Heart left ventricle (tissue), 16 donors: ENCODE results near the gene NKAIN2. TPM values are rescaled to one million over a fixed set of nuclear protein-coding genes. Genes with fewer than 3 reads are reported as not detected.

Experiments used
- ATAC-seq, 4 donors: fragments of 200-7000 bp; cut with Tn5 transposase; one replicate each; pipeline ENCODE4 v1.9.1; 2020 to 2022; ENCODE audit warnings: moderate library complexity in 4 of 4, mild to moderate bottlenecking in 3 of 4, moderate number of reproducible peaks in 1 of 4
- DNase-seq, 5 donors: peaks; one replicate each; pipeline ENCODE4 v3.0.0-alpha.2; 2020
- H3K27ac ChIP-seq, 12 donors: fragments of 200-600 bp; sonication (generic) in 4 of 12; one replicate each; pipeline versions ENCODE4 v1.5.0 to v1.8.0; 2016 to 2022; ENCODE audit warnings: mild to moderate bottlenecking in 2 of 12
- H3K27me3 ChIP-seq, 9 donors: fragments of 200-600 bp; sonication (generic) in 2 of 9; one replicate each; pipeline versions ENCODE4 v1.5.1 to v1.8.0; 2016 to 2022; ENCODE audit warnings: mild to moderate bottlenecking in 3 of 9
- H3K36me3 ChIP-seq, 9 donors: fragments of 200-600 bp; sonication (generic) in 2 of 9; one replicate each; pipeline versions ENCODE4 v1.5.0 to v1.8.0; 2018 to 2022; ENCODE audit warnings: mild to moderate bottlenecking in 2 of 9
- H3K4me1 ChIP-seq, 12 donors: fragments of 200-600 bp; sonication (generic) in 4 of 12; one replicate each; pipeline versions ENCODE4 v1.5.0 to v1.8.0; 2016 to 2022; ENCODE audit warnings: mild to moderate bottlenecking in 3 of 12
- H3K4me3 ChIP-seq, 12 donors: fragments of 200-600 bp; sonication (generic) in 4 of 12; one replicate each; pipeline versions ENCODE4 v1.5.0 to v1.8.0; 2017 to 2022; ENCODE audit warnings: mild to moderate bottlenecking in 9 of 12, moderate library complexity in 4 of 12
- H3K9me3 ChIP-seq, 12 donors: fragments of 200-600 bp; sonication (generic) in 4 of 12; one replicate each; pipeline versions ENCODE4 v1.5.0 to v1.8.0; 2016 to 2022; ENCODE audit warnings: mild to moderate bottlenecking in 1 of 12
- POLR2A ChIP-seq, 2 donors: fragments of 450-650 bp; IDR thresholded peaks; one replicate each; pipeline ENCODE4 v1.6.1; 2017; ENCODE audit warnings: antibody characterized with exemption in 2 of 2, mild to moderate bottlenecking in 2 of 2, moderate library complexity in 2 of 2
- WGBS, 4 donors: extraction: QIAGEN DNeasy Blood & Tissue Kit in 2 of 4; methylation state at CpG; one replicate each; pipeline versions ENCODE4 v1.1.5 to v1.1.7; 2013 to 2018; 5-methylcytosine and 5-hydroxymethylcytosine counted together
- intact Hi-C, 10 donors: fragments of 100-400 bp; cut with DNase I; formaldehyde crosslinking; loops; one replicate each; pipeline versions ENCODE4 v1.11.1 to v1.14.2; 2022
- polyA plus RNA-seq, 2 donors: library from polyadenylated mRNA; stranded (reverse); fragments of 200-250 nt; gene quantifications; one replicate each; pipeline ENCODE4 v1.2.3, GENCODE V29; 2013
- total RNA-seq, 9 donors: library from RNA; depleted of rRNA in 2 of 9; stranded (reverse); fragments of >200 nt in 2 of 9; fragmentation: NEBNext Ultra II Directional in 3 of 9; extraction: Animal tissue kit (Norgen Biotek cat#: 25700) in 3 of 9; gene quantifications; one replicate each; pipeline versions ENCODE4 v1.1.0 to v1.2.4, GENCODE V29; 2016 to 2023
- TF ChIP-seq, protein P1 (sequence below), 12 donors: fragments of 200-600 bp; sonication (generic) in 4 of 12; IDR thresholded peaks; one replicate each; pipeline versions ENCODE4 v1.5.0 to v1.8.0; 2018 to 2022; ENCODE audit warnings: antibody characterized with exemption in 12 of 12, mild to moderate bottlenecking in 5 of 12
- donor health status: ischemic (EF 13 %, LVEDD 7.1; RV severe dilation, severe dysfunction).
- donor health status: healthy with polysubstance abuse.
- donor health status: DM: no; HTN: yes; CAD: no.
- donor health status: DM: no; HTN: no; CAD: no.
- donor health status: ischemic (EF 25% LVEDD 6.9; RV normal size, moderate dysfunction).
- donor health status: ischemic (EF 25% LVEDD 5.7; RV mildly dilated, moderate dysfunction).
- donor health status: healthy.
- donor health status: DM: yes; HTN: yes; CAD: no.
- donor health status: ischemic (EF 35%, LVEDD 5.7; RV mildly dilated, moderate dysfunction).
- donor health status: nonischemic (EF 11% LVEDD 7.7; RV severe dilation, severe dysfunction).
- donor health status: DM: yes; HTN: yes; CAD: no.
- donor health status: PGD.
- donor health status: ischemic (EF 29% LVEDD 5.4; RV normal size, mild dysfunction).
- donor health status: nonischemic (EF 23%, LVEDD 6.1; RV moderate dilation, normal function).

NKAIN2 gene
- total and polyA plus RNA-seq, 11 donors = 0.19 to 0.83 (median 0.33) TPM; not detected in 2

DNA sequence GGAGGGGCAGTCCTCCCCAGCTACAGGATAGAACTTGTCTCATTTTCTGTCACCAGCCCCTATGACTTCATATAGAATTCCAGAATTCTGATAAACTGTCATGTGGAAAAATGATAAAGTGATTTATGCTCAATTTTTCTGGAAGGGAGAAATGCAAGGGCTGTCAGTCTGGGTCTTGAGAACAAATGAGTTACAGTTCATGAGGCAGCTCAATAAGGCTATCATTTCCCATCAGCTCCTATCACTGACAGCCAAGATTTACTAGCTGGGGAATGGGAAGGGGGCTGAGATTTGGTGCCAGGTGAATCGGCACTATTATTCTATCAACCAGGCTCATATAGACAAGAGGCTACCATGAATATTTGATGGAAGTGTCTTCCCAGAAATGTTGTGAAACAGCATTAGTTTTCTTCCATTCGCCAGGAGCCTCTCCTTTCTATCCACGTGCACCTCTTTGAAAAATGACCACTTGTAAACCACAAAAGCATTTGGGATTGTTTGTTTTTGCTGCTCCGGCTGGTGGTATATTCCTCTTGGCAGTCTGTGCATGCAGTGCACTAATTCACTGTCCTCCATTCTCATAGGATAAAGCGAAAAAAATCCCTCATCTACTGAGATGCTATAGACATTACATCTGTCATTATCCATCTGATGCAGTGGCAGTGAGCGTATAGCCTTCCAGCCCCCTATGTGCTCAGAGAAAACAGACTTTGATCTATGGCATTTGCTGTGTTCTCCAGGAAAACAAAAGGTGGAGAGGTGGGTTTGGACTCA lies 629.9 kb downstream of the NKAIN2 start:
- no peaks in the 10 kb centered on the region for H3K4me1 ChIP-seq
- intact Hi-C loops = no loop called here
- no peaks in the 10 kb centered on the region for H3K36me3 ChIP-seq
- H3K27me3 ChIP-seq = no peaks in the 10 kb centered on the region
- ATAC-seq = no peak
- H3K27ac ChIP-seq = no peak overlapping the region
- H3K4me3 ChIP-seq = no peak overlapping the region
- H3K9me3 ChIP-seq = no peaks in the 10 kb centered on the region
- DNase-seq = no peak
- TF ChIP-seq, protein P1, sequence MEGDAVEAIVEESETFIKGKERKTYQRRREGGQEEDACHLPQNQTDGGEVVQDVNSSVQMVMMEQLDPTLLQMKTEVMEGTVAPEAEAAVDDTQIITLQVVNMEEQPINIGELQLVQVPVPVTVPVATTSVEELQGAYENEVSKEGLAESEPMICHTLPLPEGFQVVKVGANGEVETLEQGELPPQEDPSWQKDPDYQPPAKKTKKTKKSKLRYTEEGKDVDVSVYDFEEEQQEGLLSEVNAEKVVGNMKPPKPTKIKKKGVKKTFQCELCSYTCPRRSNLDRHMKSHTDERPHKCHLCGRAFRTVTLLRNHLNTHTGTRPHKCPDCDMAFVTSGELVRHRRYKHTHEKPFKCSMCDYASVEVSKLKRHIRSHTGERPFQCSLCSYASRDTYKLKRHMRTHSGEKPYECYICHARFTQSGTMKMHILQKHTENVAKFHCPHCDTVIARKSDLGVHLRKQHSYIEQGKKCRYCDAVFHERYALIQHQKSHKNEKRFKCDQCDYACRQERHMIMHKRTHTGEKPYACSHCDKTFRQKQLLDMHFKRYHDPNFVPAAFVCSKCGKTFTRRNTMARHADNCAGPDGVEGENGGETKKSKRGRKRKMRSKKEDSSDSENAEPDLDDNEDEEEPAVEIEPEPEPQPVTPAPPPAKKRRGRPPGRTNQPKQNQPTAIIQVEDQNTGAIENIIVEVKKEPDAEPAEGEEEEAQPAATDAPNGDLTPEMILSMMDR (IDR thresholded peaks at IDR 0.05) = no peak
- TF ChIP-seq POLR2A (IDR thresholded peaks at IDR 0.05) = no peak
- WGBS, 4 donors = 84 to 85% (median 85%) methylated on average over 6 of the region's 6 CpGs

DNA sequence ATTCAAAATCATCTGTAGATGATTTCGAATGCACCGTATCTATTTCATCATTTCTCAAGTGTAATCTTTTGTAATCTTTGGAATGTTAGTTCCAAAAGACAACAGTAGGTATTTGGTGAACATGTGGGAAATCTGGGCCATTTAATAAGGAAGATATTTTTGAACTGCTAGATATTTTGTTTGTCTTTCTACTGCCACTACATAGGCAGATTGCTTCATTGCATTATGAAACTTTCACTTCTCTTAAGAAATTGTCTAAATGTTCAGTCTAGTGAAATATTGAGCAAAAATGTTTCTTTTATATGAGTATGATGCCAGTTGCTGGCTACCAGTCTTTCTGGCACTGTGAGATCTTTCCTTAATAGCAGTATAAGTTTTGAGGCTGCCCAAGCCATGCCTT lies 630.8 kb downstream of the NKAIN2 start:
- Histone ChIP-seq H3K27me3 (no peaks in the 10 kb centered on the region), H3K4me1 (no peaks in the 10 kb centered on the region), H3K4me3 (no peak overlapping the region), H3K27ac (no peak overlapping the region), H3K36me3 (no peaks in the 10 kb centered on the region), H3K9me3 (no peaks in the 10 kb centered on the region)
- 84 to 95% (median 90%) methylated on average over 2 of the region's 2 CpGs for WGBS, 4 donors
- no peak for ATAC-seq
- no peak for DNase-seq
- TF ChIP-seq, protein P1 (IDR thresholded peaks at IDR 0.05) = no peak
- no peak for TF ChIP-seq POLR2A (IDR thresholded peaks at IDR 0.05)
- intact Hi-C loops = no loop called here

DNA sequence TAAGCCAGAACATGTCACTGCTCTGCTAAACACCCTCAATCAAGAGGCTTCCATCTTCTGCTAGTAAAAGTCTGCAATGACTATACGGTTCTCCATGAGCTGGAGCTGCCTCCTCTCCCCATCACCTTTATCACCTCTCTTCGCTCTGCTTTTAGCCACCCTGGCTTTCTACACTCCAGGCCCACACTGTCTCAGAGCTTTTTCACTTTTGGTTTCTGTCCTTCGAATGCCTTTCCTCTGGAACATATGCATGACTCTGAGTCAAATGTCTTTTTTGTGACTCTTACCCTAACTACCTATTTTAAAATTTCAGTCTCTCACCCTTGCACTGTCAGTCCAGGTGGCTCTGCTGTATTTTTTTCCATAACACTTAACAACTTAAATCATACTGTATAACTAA lies 633.1 kb downstream of the NKAIN2 start:
- H3K27me3 ChIP-seq = no peaks in the 10 kb centered on the region
- intact Hi-C loops = no loop called here
- TF ChIP-seq, protein P1 (IDR thresholded peaks at IDR 0.05) = no peak
- H3K36me3 ChIP-seq = no peaks in the 10 kb centered on the region
- ATAC-seq = no peak
- no peak overlapping the region for H3K27ac ChIP-seq
- H3K4me3 ChIP-seq = no peak overlapping the region
- no peaks in the 10 kb centered on the region for H3K9me3 ChIP-seq
- DNase-seq = no peak
- H3K4me1 ChIP-seq = no peaks in the 10 kb centered on the region
- 74 to 83% (median 79%) methylated on average over 3 of the region's 3 CpGs for WGBS, 4 donors

DNA sequence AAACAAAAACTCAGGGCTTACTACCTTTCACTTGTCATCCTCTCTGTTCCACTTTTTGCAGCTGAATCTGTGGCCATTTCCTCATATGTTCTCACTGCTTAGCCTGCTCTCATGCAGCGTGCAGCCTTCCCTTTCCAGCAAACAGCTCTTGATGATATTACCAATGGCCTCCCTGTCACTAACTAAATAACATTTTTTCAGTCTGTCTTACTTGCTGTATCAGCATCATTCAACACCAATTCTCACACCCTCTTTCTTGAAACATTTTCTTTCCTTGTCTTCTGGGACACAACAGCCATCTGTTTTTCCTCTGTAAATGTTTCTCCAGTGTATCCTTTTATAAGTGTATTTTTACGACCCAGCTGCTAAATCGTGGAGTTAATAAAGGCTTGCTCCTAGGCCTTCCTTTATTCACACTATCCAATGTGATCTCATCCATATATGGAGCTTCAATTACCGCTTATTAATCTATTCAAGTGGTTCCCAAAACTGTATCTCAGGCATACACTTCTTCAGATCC lies 634.9 kb downstream of the NKAIN2 start:
- no peak overlapping the region for H3K27ac ChIP-seq
- H3K9me3 ChIP-seq = no peaks in the 10 kb centered on the region
- no peak overlapping the region for H3K4me3 ChIP-seq
- no peaks in the 10 kb centered on the region for H3K4me1 ChIP-seq
- ATAC-seq (no peak), DNase-seq (no peak)
- intact Hi-C loops = no loop called here
- no peaks in the 10 kb centered on the region for H3K27me3 ChIP-seq
- 45 to 55% (median 53%) methylated on average over 4 of the region's 4 CpGs for WGBS, 4 donors
- TF ChIP-seq, protein P1 (IDR thresholded peaks at IDR 0.05) = no peak
- TF ChIP-seq POLR2A (IDR thresholded peaks at IDR 0.05) = no peak
- no peaks in the 10 kb centered on the region for H3K36me3 ChIP-seq
